Measurements from ENCODE around the gene CNTNAP3. TPM values are rescaled to one million over a fixed set of nuclear protein-coding genes. Genes with fewer than 3 reads are reported as not detected.
"Not testable (repeated sequence)": the region's sequence is repeated elsewhere in the genome, so short reads cannot be mapped to it uniquely, and the experiment has no call there.

The CNTNAP3 gene
- total and polyA plus RNA-seq, 4 donors, result 0.94 to 10.6 (median 4.5) TPM

DNA sequence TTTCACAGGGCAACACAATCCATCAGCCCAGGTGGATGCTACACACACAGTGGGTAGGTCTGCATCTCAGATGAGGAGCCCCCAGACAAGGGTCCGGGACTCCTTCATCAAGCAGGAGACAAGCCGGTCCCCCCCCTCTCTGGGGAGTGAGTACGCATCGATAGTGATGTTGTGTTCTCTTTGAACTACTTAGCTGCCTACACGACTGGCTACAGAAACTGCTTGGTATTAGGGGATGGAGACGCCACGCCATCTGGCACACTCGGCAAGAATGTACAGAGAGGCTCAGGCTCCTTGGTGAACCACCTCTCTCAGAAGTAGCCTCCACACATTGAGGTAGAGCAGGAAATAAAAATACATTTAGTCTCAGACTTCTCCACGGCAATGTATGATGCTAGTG lies 179.8 kb downstream of the CNTNAP3 start:
- ATAC-seq (ENCODE audit: insufficient read depth, low FRiP score), result no peak
- WGBS, 2 donors, result 90 to 91% methylated on average over 9 of the region's 9 CpGs

GRCh38 chr9:39097208-39097607 lies 190.8 kb downstream of the CNTNAP3 start:
- H3K4me1 ChIP-seq (ENCODE audit: control insufficient read depth in 5 of 5, insufficient read depth in 5 of 5, low read length in 5 of 5); H3K36me3 ChIP-seq (ENCODE audit: control insufficient read depth in 4 of 4, insufficient read depth in 4 of 4, low read length in 4 of 4); H3K4me3 ChIP-seq; H3K27me3 ChIP-seq (ENCODE audit: control insufficient read depth in 3 of 3, insufficient read depth in 3 of 3, low read length in 2 of 3); H3K9me3 ChIP-seq (ENCODE audit: control insufficient read depth in 4 of 4, insufficient read depth in 3 of 4, low read length in 3 of 4); H3K9ac ChIP-seq (ENCODE audit: insufficient read depth in 1 of 2, low read length in 2 of 2); H3K27ac ChIP-seq (ENCODE audit: low read depth in 1 of 2, low read length in 1 of 2); DNase-seq; ATAC-seq (ENCODE audit: insufficient read depth, low FRiP score): not testable (repeated sequence)
- WGBS, 2 donors, result 80 to 94% methylated on average over 1 of the region's 1 CpG

More for the DNA sequence above, 179.8 kb downstream of the CNTNAP3 start:
- H3K4me3 ChIP-seq, result no peak overlapping the region
- H3K4me1 ChIP-seq (ENCODE audit: control insufficient read depth in 5 of 5, insufficient read depth in 5 of 5, low read length in 5 of 5), result no peaks in the 10 kb centered on the region
- DNase-seq, result no peak
- H3K9ac ChIP-seq (ENCODE audit: insufficient read depth in 1 of 2, low read length in 2 of 2), result no peak overlapping the region
- TF ChIP-seq, protein P1, sequence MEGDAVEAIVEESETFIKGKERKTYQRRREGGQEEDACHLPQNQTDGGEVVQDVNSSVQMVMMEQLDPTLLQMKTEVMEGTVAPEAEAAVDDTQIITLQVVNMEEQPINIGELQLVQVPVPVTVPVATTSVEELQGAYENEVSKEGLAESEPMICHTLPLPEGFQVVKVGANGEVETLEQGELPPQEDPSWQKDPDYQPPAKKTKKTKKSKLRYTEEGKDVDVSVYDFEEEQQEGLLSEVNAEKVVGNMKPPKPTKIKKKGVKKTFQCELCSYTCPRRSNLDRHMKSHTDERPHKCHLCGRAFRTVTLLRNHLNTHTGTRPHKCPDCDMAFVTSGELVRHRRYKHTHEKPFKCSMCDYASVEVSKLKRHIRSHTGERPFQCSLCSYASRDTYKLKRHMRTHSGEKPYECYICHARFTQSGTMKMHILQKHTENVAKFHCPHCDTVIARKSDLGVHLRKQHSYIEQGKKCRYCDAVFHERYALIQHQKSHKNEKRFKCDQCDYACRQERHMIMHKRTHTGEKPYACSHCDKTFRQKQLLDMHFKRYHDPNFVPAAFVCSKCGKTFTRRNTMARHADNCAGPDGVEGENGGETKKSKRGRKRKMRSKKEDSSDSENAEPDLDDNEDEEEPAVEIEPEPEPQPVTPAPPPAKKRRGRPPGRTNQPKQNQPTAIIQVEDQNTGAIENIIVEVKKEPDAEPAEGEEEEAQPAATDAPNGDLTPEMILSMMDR (IDR thresholded peaks at IDR 0.05; ENCODE audit: control extremely low read depth, extremely low read depth), result no peak
- H3K27ac ChIP-seq (ENCODE audit: low read depth in 1 of 2, low read length in 1 of 2), result no peak overlapping the region
- H3K9me3 ChIP-seq (ENCODE audit: control insufficient read depth in 4 of 4, insufficient read depth in 3 of 4, low read length in 3 of 4), result no peaks in the 10 kb centered on the region
- no peaks in the 10 kb centered on the region for H3K27me3 ChIP-seq (ENCODE audit: control insufficient read depth in 3 of 3, insufficient read depth in 3 of 3, low read length in 2 of 3)
- H3K36me3 ChIP-seq (ENCODE audit: control insufficient read depth in 4 of 4, insufficient read depth in 4 of 4, low read length in 4 of 4), result no peaks in the 10 kb centered on the region

DNA sequence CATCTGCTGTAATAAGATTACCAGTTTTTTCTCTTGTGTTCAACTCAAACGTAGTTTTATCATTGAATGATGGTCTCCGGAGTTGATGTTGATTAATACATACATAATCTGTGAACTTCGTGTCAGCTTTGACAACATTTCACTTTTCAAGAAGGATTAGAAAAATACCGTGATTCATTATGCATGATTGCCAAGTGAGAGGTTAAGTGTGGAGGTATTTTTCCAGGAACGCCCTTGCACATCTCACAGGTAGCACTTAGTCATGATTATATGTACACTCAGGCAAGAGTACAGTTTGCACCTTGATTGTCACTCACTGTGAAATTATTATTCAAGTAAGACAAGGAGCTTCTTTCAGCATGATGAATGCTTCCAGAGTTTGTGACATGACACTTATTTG lies 202.7 kb downstream of the CNTNAP3 start:
- not testable (repeated sequence) for H3K9ac ChIP-seq (ENCODE audit: insufficient read depth in 1 of 2, low read length in 2 of 2); H3K36me3 ChIP-seq (ENCODE audit: control insufficient read depth in 4 of 4, insufficient read depth in 4 of 4, low read length in 4 of 4); H3K27ac ChIP-seq (ENCODE audit: low read depth in 1 of 2, low read length in 1 of 2); H3K27me3 ChIP-seq (ENCODE audit: control insufficient read depth in 3 of 3, insufficient read depth in 3 of 3, low read length in 2 of 3); H3K4me3 ChIP-seq; DNase-seq; H3K9me3 ChIP-seq (ENCODE audit: control insufficient read depth in 4 of 4, insufficient read depth in 3 of 4, low read length in 3 of 4); ATAC-seq (ENCODE audit: insufficient read depth, low FRiP score); H3K4me1 ChIP-seq (ENCODE audit: control insufficient read depth in 5 of 5, insufficient read depth in 5 of 5, low read length in 5 of 5)
- WGBS, 2 donors, result 80 to 88% methylated on average over 5 of the region's 5 CpGs

GRCh38 chr9:39082574-39082973 lies 205.4 kb downstream of the CNTNAP3 start:
- H3K9ac ChIP-seq (ENCODE audit: insufficient read depth in 1 of 2, low read length in 2 of 2); ATAC-seq (ENCODE audit: insufficient read depth, low FRiP score); H3K27me3 ChIP-seq (ENCODE audit: control insufficient read depth in 3 of 3, insufficient read depth in 3 of 3, low read length in 2 of 3); H3K4me1 ChIP-seq (ENCODE audit: control insufficient read depth in 5 of 5, insufficient read depth in 5 of 5, low read length in 5 of 5); H3K4me3 ChIP-seq; H3K9me3 ChIP-seq (ENCODE audit: control insufficient read depth in 4 of 4, insufficient read depth in 3 of 4, low read length in 3 of 4); H3K36me3 ChIP-seq (ENCODE audit: control insufficient read depth in 4 of 4, insufficient read depth in 4 of 4, low read length in 4 of 4); DNase-seq; H3K27ac ChIP-seq (ENCODE audit: low read depth in 1 of 2, low read length in 1 of 2): not testable (repeated sequence)
- 80 to 82% methylated on average over 4 of the region's 4 CpGs for WGBS, 2 donors

DNA sequence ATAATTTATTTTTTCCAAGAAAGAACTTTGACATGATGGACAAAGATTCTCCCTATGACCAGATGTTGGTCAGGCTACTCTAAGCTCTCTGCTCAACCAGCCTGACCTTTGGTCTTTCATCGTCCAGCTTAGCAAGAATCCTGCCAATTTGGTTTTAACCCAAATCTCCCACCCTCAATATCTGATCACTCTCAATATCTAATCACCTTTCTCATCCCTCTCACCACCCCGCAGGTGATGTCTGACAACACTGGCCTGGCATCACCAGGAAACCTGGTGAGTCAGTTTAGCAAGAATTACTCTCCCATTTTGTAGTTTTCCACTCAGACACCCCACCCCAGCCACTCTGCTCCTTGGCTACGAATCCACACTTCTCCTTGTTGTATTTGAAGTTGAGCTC lies 207.9 kb downstream of the CNTNAP3 start:
- WGBS, 2 donors, result 57 to 91% methylated on average over 2 to 3 of the region's 3 CpGs
- H3K27ac ChIP-seq (ENCODE audit: low read depth in 1 of 2, low read length in 1 of 2); ATAC-seq (ENCODE audit: insufficient read depth, low FRiP score); H3K27me3 ChIP-seq (ENCODE audit: control insufficient read depth in 3 of 3, insufficient read depth in 3 of 3, low read length in 2 of 3); H3K9ac ChIP-seq (ENCODE audit: insufficient read depth in 1 of 2, low read length in 2 of 2); DNase-seq; H3K36me3 ChIP-seq (ENCODE audit: control insufficient read depth in 4 of 4, insufficient read depth in 4 of 4, low read length in 4 of 4); H3K4me1 ChIP-seq (ENCODE audit: control insufficient read depth in 5 of 5, insufficient read depth in 5 of 5, low read length in 5 of 5); H3K9me3 ChIP-seq (ENCODE audit: control insufficient read depth in 4 of 4, insufficient read depth in 3 of 4, low read length in 3 of 4); H3K4me3 ChIP-seq: not testable (repeated sequence)

GRCh38 chr9:39078621-39079256 lies 209.2 kb downstream of the CNTNAP3 start:
- DNase-seq (peak in 2 of 3 donors; percentile 8 to 23), ATAC-seq (ENCODE audit: insufficient read depth, low FRiP score) (peak; percentile 72)
- not testable (repeated sequence) for H3K27me3 ChIP-seq (ENCODE audit: control insufficient read depth in 3 of 3, insufficient read depth in 3 of 3, low read length in 2 of 3); H3K27ac ChIP-seq (ENCODE audit: low read depth in 1 of 2, low read length in 1 of 2); H3K9ac ChIP-seq (ENCODE audit: insufficient read depth in 1 of 2, low read length in 2 of 2); H3K4me3 ChIP-seq; H3K9me3 ChIP-seq (ENCODE audit: control insufficient read depth in 4 of 4, insufficient read depth in 3 of 4, low read length in 3 of 4); H3K4me1 ChIP-seq (ENCODE audit: control insufficient read depth in 5 of 5, insufficient read depth in 5 of 5, low read length in 5 of 5); H3K36me3 ChIP-seq (ENCODE audit: control insufficient read depth in 4 of 4, insufficient read depth in 4 of 4, low read length in 4 of 4)
- WGBS, 2 donors, result 11 to 15% methylated on average over 37 to 48 of the region's 49 CpGs

- H3K36me3 ChIP-seq (ENCODE audit: control insufficient read depth in 4 of 4, insufficient read depth in 4 of 4, low read length in 4 of 4); H3K9ac ChIP-seq (ENCODE audit: insufficient read depth in 1 of 2, low read length in 2 of 2); H3K4me3 ChIP-seq; H3K27me3 ChIP-seq (ENCODE audit: control insufficient read depth in 3 of 3, insufficient read depth in 3 of 3, low read length in 2 of 3); H3K9me3 ChIP-seq (ENCODE audit: control insufficient read depth in 4 of 4, insufficient read depth in 3 of 4, low read length in 3 of 4); ATAC-seq (ENCODE audit: insufficient read depth, low FRiP score); H3K27ac ChIP-seq (ENCODE audit: low read depth in 1 of 2, low read length in 1 of 2); DNase-seq; H3K4me1 ChIP-seq (ENCODE audit: control insufficient read depth in 5 of 5, insufficient read depth in 5 of 5, low read length in 5 of 5): not testable (repeated sequence)
- 80 to 86% methylated on average over 8 of the region's 8 CpGs for WGBS, 2 donors
Observed at GRCh38 chr9:39073537-39073936, 214.4 kb downstream of the CNTNAP3 start.

DNA sequence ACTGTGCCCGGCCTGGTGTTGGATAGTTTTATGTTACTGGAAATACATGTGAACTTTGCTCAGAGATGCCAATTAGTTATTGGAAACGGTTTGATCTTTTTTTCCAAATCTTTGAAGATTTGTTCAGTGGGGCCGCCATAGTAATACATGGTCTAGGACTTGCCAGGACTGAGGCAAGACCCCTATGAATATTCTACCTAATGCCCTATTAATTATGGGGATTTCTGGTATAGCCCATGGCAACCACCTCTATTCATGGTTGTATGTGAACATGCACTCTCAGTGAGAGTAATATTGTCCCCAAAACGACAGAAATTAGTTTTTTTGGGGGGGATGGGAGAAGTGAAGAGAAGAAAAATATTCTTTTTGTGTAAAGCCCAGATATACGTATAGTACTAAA lies 220.3 kb downstream of the CNTNAP3 start:
- H3K27me3 ChIP-seq (ENCODE audit: control insufficient read depth in 3 of 3, insufficient read depth in 3 of 3, low read length in 2 of 3); H3K4me3 ChIP-seq; H3K27ac ChIP-seq (ENCODE audit: low read depth in 1 of 2, low read length in 1 of 2); H3K36me3 ChIP-seq (ENCODE audit: control insufficient read depth in 4 of 4, insufficient read depth in 4 of 4, low read length in 4 of 4); DNase-seq; H3K9ac ChIP-seq (ENCODE audit: insufficient read depth in 1 of 2, low read length in 2 of 2); ATAC-seq (ENCODE audit: insufficient read depth, low FRiP score); H3K4me1 ChIP-seq (ENCODE audit: control insufficient read depth in 5 of 5, insufficient read depth in 5 of 5, low read length in 5 of 5); H3K9me3 ChIP-seq (ENCODE audit: control insufficient read depth in 4 of 4, insufficient read depth in 3 of 4, low read length in 3 of 4): not testable (repeated sequence)
- 83 to 86% methylated on average over 5 of the region's 5 CpGs for WGBS, 2 donors

Measured in lung (tissue), 12 donors.